Measurements from ENCODE around the gene GJD2. TPM values are rescaled to one million over a fixed set of nuclear protein-coding genes. Genes with fewer than 3 reads are reported as not detected.

Gene GJD2
- total RNA-seq, 1 donor from 2014 or later: 0.89 TPM

DNA sequence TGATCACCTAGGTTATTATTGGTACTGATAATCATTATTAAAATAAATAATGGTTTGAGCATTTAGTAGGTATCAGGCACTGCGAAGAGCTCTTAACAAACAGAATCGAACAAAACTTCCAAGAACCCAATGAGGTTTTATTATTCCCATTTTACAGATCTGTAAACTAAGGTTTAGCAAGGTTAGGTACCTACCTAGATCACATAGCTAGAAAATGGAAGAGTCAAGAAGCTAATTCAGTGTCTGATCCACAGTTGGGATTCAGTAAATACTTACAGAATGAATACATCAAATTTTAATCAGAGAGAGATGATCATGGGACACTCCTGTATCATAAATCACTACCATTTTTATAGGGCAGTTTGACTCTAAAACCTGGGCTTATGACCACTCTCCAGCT lies 15.5 kb downstream of the GJD2 start:
- no peak for DNase-seq (ENCODE audit: extremely low spot score, unreplicated experiment)
- H3K27me3 Mint-ChIP-seq: peaks cover 48% of the 10 kb centered on the region
- no peak overlapping the region for H3K4me3 Mint-ChIP-seq
- TF ChIP-seq, protein P1, sequence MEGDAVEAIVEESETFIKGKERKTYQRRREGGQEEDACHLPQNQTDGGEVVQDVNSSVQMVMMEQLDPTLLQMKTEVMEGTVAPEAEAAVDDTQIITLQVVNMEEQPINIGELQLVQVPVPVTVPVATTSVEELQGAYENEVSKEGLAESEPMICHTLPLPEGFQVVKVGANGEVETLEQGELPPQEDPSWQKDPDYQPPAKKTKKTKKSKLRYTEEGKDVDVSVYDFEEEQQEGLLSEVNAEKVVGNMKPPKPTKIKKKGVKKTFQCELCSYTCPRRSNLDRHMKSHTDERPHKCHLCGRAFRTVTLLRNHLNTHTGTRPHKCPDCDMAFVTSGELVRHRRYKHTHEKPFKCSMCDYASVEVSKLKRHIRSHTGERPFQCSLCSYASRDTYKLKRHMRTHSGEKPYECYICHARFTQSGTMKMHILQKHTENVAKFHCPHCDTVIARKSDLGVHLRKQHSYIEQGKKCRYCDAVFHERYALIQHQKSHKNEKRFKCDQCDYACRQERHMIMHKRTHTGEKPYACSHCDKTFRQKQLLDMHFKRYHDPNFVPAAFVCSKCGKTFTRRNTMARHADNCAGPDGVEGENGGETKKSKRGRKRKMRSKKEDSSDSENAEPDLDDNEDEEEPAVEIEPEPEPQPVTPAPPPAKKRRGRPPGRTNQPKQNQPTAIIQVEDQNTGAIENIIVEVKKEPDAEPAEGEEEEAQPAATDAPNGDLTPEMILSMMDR (conservative IDR thresholded peaks at IDR 0.05): no peak
- no peaks in the 10 kb centered on the region for H3K36me3 Mint-ChIP-seq
- no peak overlapping the region for H3K27ac Mint-ChIP-seq
- no peaks in the 10 kb centered on the region for H3K9me3 Mint-ChIP-seq
- no peaks in the 10 kb centered on the region for H3K4me1 Mint-ChIP-seq (ENCODE audit: unreplicated experiment)

- TF ChIP-seq, protein P1 (conservative IDR thresholded peaks at IDR 0.05): no peak
- DNase-seq (ENCODE audit: extremely low spot score, unreplicated experiment): no peak
- Mint-ChIP-seq H3K36me3 (no peaks in the 10 kb centered on the region), H3K27me3 (peaks cover 46% of the 10 kb centered on the region), H3K4me3 (no peak overlapping the region), H3K4me1 (ENCODE audit: unreplicated experiment) (no peaks in the 10 kb centered on the region), H3K9me3 (no peaks in the 10 kb centered on the region), H3K27ac (peak overlapping the region; percentile 8)
Observed at GRCh38 chr15:34738002-34738401, 16.8 kb downstream of the GJD2 start.

- TF ChIP-seq, protein P1 (conservative IDR thresholded peaks at IDR 0.05): no peak
- Mint-ChIP-seq H3K4me3 (no peak overlapping the region), H3K27me3 (peaks cover 45% of the 10 kb centered on the region), H3K9me3 (no peaks in the 10 kb centered on the region), H3K27ac (no peak overlapping the region), H3K4me1 (ENCODE audit: unreplicated experiment) (no peaks in the 10 kb centered on the region), H3K36me3 (no peaks in the 10 kb centered on the region)
- DNase-seq (ENCODE audit: extremely low spot score, unreplicated experiment): no peak
Observed at GRCh38 chr15:34737477-34737876, 17.3 kb downstream of the GJD2 start.

GRCh38 chr15:34734303-34734702 lies 20.5 kb downstream of the GJD2 start:
- no peak for DNase-seq (ENCODE audit: extremely low spot score, unreplicated experiment)
- peaks cover 28% of the 10 kb centered on the region for H3K27me3 Mint-ChIP-seq
- H3K9me3 Mint-ChIP-seq: no peaks in the 10 kb centered on the region
- TF ChIP-seq, protein P1 (conservative IDR thresholded peaks at IDR 0.05): no peak
- no peak overlapping the region for H3K27ac Mint-ChIP-seq
- H3K4me3 Mint-ChIP-seq: no peak overlapping the region
- no peaks in the 10 kb centered on the region for H3K4me1 Mint-ChIP-seq (ENCODE audit: unreplicated experiment)
- H3K36me3 Mint-ChIP-seq: no peaks in the 10 kb centered on the region

- H3K9me3 Mint-ChIP-seq: no peaks in the 10 kb centered on the region
- H3K4me1 Mint-ChIP-seq (ENCODE audit: unreplicated experiment): no peaks in the 10 kb centered on the region
- H3K27me3 Mint-ChIP-seq: peaks cover 25% of the 10 kb centered on the region
- no peaks in the 10 kb centered on the region for H3K36me3 Mint-ChIP-seq
- H3K27ac Mint-ChIP-seq: no peak overlapping the region
- no peak for DNase-seq (ENCODE audit: extremely low spot score, unreplicated experiment)
- TF ChIP-seq, protein P1 (conservative IDR thresholded peaks at IDR 0.05): no peak
- H3K4me3 Mint-ChIP-seq: no peak overlapping the region
Observed at GRCh38 chr15:34733621-34734020, 21.2 kb downstream of the GJD2 start.

DNA sequence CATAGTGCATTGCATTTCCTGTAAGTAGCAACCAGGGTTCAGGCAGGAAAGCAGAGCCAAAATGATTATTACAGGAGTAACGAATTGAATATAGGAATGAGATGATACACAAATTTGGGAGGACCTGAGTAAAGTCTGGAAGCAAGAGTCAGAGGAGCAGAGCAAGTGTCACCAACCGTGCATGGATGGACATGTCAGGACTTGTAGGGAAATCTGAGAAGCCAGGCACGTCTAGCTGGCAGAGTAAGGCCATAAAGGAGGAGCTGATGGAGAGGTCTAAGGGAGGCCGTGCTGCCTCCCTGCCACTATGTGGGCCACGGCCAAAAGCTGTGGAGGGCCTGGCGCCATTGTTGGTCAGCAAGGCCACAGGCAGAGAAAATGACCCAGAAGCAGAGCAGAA lies 22.4 kb downstream of the GJD2 start:
- Mint-ChIP-seq H3K27me3 (peaks cover 13% of the 10 kb centered on the region), H3K9me3 (no peaks in the 10 kb centered on the region), H3K4me3 (no peak overlapping the region), H3K4me1 (ENCODE audit: unreplicated experiment) (no peaks in the 10 kb centered on the region), H3K36me3 (no peaks in the 10 kb centered on the region), H3K27ac (no peak overlapping the region)
- TF ChIP-seq, protein P1 (conservative IDR thresholded peaks at IDR 0.05): no peak
- no peak for DNase-seq (ENCODE audit: extremely low spot score, unreplicated experiment)
